Adrenal gland (tissue), 5 donors: ENCODE data around the gene VWA5B2.

Source experiments
- POLR2A ChIP-seq, 2 donors: fragments of 450-650 bp; IDR thresholded peaks; one replicate each; pipeline ENCODE4 v1.6.1; 2017; ENCODE audit warnings: antibody characterized with exemption in 2 of 2, mild to moderate bottlenecking in 2 of 2, moderate library complexity in 1 of 2
- TF ChIP-seq, protein P1 (sequence below), 6 experiments: fragments of 450-650 bp in 4 of 6; fragments of 200-600 bp in 2 of 6; sonication (generic) in 1 of 6; IDR thresholded peaks; 1 replicate in 5 of 6; 2 replicates in 1 of 6; pipeline versions ENCODE4 v1.5.1 to v1.8.0; 2016 to 2021; ENCODE audit warnings: antibody characterized with exemption in 6 of 6, mild to moderate bottlenecking in 2 of 6, moderate library complexity in 1 of 6
- donor health status: DM: no; HTN: no; CAD: no.

DNA sequence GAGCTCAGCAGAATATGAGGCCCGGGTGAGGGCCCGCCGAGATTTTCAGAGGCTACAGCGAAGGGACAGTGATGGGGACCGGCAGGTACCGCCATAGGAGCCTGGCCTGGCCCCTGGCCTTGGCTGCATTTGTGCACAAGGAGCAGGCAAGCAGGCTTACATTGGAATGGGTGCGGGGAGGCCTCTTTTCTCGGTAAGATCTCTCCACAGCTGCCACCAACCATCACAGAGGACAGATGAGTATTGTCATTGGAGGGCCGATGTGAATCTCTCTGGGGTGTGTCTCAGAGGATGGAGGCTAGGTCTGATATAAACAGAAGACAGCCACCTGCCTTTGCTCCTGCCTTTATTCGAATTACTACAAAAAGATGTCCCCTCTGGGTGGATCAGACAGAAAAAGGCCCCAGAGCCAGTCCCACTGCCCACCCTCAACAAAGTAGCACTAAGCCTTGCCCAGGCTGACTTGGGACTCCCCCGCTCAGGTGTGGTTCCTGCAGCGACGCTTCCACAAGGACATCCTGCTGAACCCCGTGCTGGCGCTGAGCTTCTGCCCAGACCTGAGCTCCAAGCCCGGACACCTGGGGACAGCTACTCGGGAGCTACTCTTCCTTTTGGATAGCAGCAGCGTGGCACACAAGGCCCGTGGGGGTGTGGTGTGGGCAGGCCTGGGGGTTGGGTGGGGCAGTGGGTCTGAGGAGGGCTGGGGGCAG, 5.4 kb downstream of the VWA5B2 start:
- TF ChIP-seq POLR2A (IDR thresholded peaks at IDR 0.05) = no peak
- TF ChIP-seq, protein P1, sequence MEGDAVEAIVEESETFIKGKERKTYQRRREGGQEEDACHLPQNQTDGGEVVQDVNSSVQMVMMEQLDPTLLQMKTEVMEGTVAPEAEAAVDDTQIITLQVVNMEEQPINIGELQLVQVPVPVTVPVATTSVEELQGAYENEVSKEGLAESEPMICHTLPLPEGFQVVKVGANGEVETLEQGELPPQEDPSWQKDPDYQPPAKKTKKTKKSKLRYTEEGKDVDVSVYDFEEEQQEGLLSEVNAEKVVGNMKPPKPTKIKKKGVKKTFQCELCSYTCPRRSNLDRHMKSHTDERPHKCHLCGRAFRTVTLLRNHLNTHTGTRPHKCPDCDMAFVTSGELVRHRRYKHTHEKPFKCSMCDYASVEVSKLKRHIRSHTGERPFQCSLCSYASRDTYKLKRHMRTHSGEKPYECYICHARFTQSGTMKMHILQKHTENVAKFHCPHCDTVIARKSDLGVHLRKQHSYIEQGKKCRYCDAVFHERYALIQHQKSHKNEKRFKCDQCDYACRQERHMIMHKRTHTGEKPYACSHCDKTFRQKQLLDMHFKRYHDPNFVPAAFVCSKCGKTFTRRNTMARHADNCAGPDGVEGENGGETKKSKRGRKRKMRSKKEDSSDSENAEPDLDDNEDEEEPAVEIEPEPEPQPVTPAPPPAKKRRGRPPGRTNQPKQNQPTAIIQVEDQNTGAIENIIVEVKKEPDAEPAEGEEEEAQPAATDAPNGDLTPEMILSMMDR (IDR thresholded peaks at IDR 0.05) = no peak
